GOT3 (cell line): ENCODE results near the gene SH3GL3.

Source experiments
- DNase-seq: peaks from one replicate; lab custom pipeline; 2025; ENCODE audit warnings: mixed read lengths; lab: John Stamatoyannopoulos, UW

Gene SH3GL3

GRCh38 chr15:83569341-83569740 is 122.2 kb downstream of the SH3GL3 start:
- DNase-seq, result no peak

- no peak for DNase-seq
Measured at GRCh38 chr15:83570756-83571155, 123.6 kb downstream of the SH3GL3 start.

- no peak for DNase-seq
Measured at GRCh38 chr15:83571820-83572707, 124.9 kb downstream of the SH3GL3 start.

GRCh38 chr15:83574345-83574744 is 127.2 kb downstream of the SH3GL3 start:
- no peak for DNase-seq

- DNase-seq, result no peak
Measured at GRCh38 chr15:83578691-83579090, 131.6 kb downstream of the SH3GL3 start.

GRCh38 chr15:83581381-83581780 is 134.2 kb downstream of the SH3GL3 start:
- DNase-seq, result no peak

GRCh38 chr15:83582381-83582780 is 135.2 kb downstream of the SH3GL3 start:
- DNase-seq, result no peak

- DNase-seq, result no peak
Measured at GRCh38 chr15:83585601-83586335, 138.6 kb downstream of the SH3GL3 start.

- no peak for DNase-seq
Measured at GRCh38 chr15:83587091-83587490, 139.9 kb downstream of the SH3GL3 start.

- no peak for DNase-seq
Measured at GRCh38 chr15:83588441-83588840, 141.3 kb downstream of the SH3GL3 start.

- no peak for DNase-seq
Measured at GRCh38 chr15:83592370-83593040, 145.4 kb downstream of the SH3GL3 start.

GRCh38 chr15:83595191-83595590 is 148.1 kb downstream of the SH3GL3 start:
- no peak for DNase-seq

GRCh38 chr15:83598031-83598430 is 150.9 kb downstream of the SH3GL3 start:
- DNase-seq, result no peak

- no peak for DNase-seq
Measured at GRCh38 chr15:83602021-83602420, 154.9 kb downstream of the SH3GL3 start.

- no peak for DNase-seq
Measured at GRCh38 chr15:83604549-83604948, 157.4 kb downstream of the SH3GL3 start.

- DNase-seq, result no peak
Measured at GRCh38 chr15:83605111-83605945, 158.2 kb downstream of the SH3GL3 start.

GRCh38 chr15:83610132-83610531 is 163.0 kb downstream of the SH3GL3 start:
- DNase-seq, result no peak

- no peak for DNase-seq
Measured at GRCh38 chr15:83610901-83611685, 164.0 kb downstream of the SH3GL3 start.

- no peak for DNase-seq
Measured at GRCh38 chr15:83612226-83612625, 165.1 kb downstream of the SH3GL3 start.

- DNase-seq, result no peak
Measured at GRCh38 chr15:83612898-83613635, 165.9 kb downstream of the SH3GL3 start.
